T-helper 1 cell treated with Interleukin-12 subunit alpha and Interleukin-12 subunit beta and Interleukin-4 antibody, amounts not matched to agents 30 ng/mL and 1 ng/mL, for 36 hours (primary cell): ENCODE data around the gene TSPO. TPM values are rescaled to one million over a fixed set of nuclear protein-coding genes. Genes with fewer than 3 reads are reported as not detected.
"Not testable (repeated sequence)": the region's sequence is repeated elsewhere in the genome, so short reads cannot be mapped to it uniquely, and the experiment has no call there.

ENCODE experiments used
- intact Hi-C: fragments of 100-400 bp; cut with micrococcal nuclease; formaldehyde crosslinking; loops from one replicate; pipeline ENCODE4 v1.15.1; 2024
- total RNA-seq: library from RNA; stranded (reverse); gene quantifications from 2 replicates; pipeline ENCODE4 v1.2.3, GENCODE V29; 2022

Gene TSPO
- total RNA-seq: 93.2 and 103 TPM in 2 replicates

- intact Hi-C loops: loop anchor here (1.0 to 2.0 kb wide), 5 partner anchors 8 to 137 kb away; partner anchors contain the start of genes BIK, MCAT, PACSIN2 and TTLL1
Observed at GRCh38 chr22:43151251-43152002, at the start of gene TSPO. Gene TSPO, plus strand, starts transcription at chr22:43151559. Its CDS starts 7,680 bp downstream, at chr22:43159239.

GRCh38 chr22:43104056-43104625 lies 47.2 kb upstream of the TSPO start:
- intact Hi-C loops: not testable (repeated sequence)

- intact Hi-C loops: not testable (repeated sequence)
Observed at GRCh38 chr22:43104950-43105349, 46.4 kb upstream of the TSPO start.

DNA sequence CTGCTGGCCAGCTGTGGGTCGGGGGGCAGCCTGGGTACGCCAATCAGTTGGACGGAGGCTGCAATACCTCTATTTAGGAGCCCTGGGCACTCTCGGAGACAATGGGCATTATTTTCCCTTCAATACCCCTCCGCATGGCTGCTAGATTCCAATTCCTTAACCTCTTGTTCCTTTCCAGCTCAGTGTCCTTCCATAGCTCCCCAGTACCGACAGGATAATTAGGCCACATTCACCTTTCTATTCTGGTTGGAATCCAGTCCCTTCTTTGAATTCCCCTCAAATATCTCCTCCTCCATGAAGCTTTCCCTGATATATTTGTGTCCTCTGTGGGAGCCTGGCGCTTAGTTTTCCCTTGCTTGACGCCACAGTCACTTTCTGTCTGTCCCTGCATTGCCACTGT lies 45.1 kb upstream of the TSPO start:
- intact Hi-C loops: no loop called here

GRCh38 chr22:43109511-43109910 lies 41.8 kb upstream of the TSPO start:
- intact Hi-C loops: no loop called here

DNA sequence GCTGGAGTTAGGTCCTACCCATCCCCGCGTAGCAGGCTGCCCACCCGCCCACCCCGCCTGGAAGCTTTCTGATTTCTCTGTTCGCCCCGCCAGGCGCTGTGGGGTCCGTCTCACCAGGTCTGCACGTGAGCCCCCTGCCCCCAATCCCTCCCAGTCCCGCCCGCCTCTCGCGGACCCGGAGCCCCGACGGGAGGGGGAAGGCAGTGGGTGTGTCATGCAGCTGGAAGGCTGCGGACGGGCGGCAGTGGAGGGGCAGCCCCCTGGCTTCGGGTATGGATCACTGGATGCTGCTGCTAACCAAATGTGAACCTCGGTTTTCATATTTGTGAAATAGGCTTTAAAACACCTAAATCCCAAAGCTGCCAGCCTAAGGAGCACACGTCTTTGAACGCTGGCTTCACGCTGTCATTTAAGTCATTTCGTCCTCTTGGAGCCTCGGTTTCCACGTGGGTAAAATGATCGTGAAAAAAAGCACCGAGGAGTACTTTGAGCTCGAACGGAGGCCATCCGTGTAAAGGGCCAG lies 41.4 kb upstream of the TSPO start:
- intact Hi-C loops: loop anchor here (1.0 to 2.0 kb wide), 3 partner anchors 21 to 253 kb away; partner anchors contain the start of genes ARFGAP3 and TTLL1

DNA sequence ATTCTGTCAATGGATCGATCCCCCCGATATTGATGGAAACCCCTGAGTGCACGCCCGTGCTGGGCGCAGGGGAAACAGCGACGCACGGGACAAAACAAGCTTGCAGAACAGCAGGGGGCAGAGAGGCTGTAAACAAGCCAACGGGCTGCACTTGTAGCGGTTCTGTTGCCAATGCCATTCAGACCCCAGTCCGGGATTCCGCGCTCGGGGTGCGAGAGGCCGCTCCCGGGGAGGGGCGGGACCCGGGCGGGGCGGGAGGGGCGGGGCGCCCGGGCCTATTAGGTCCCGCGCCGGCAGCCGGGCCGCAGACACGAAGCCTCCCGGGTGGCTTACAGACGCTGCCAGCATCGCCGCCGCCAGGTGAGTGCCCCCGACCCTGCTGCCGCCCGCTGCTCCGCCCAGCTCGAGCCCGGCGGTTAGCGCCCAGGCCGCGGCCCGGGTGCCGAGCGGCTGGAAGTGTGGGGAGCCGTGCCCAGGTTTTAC lies 40.9 kb upstream of the TSPO start, which contains the start of gene BIK:
Gene BIK (plus strand): TSS at position 307 of the 483 bp plus-strand sequence. CDS start 13,273 bp downstream, outside the sequence.
- intact Hi-C loops: loop anchor here (1.0 to 2.0 kb wide), 3 partner anchors 21 to 253 kb away; partner anchors contain the start of genes ARFGAP3 and TTLL1

DNA sequence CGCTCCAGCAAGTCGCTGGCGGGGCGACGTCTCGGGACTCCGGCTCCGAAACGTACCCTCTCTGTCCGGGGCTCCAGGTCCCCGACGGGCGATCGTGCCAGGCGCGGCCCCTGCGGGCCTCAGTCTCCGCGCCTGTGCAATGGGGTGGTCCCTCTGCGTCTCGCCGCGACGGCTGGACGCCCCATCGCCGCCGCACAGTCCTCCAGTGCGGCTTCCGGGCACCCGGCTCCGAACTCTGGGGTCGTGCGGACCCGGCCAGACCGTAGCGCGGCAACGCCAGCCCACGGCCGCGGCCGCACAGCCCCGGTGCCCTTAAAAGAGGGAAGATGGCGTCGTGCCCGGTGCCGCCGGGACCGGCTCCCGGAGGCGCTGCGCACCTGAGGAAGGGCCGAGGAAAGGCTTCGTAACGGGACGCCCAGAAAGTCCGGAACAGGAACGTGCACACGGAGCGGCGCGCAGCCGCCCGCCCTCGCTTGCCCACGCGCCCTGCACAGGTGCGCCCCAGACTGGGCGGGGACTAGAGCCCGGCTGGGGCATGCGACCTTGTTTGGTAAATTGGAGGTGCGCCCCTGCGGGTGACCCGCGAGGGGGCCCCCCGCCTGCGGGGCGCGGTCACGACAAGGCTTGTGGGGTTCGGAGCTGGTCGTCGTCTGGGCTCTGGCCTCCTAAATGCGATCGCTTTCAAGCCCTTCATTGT lies 40.3 kb upstream of the TSPO start:
- intact Hi-C loops: loop anchor here (1.0 to 2.0 kb wide), 3 partner anchors 22 to 254 kb away; partner anchors contain the start of genes ARFGAP3 and TTLL1

GRCh38 chr22:43113526-43114251 lies 37.7 kb upstream of the TSPO start:
- intact Hi-C loops: no loop called here

GRCh38 chr22:43114958-43115357 lies 36.4 kb upstream of the TSPO start:
- intact Hi-C loops: no loop called here

- intact Hi-C loops: no loop called here
Observed at GRCh38 chr22:43116932-43117331, 34.4 kb upstream of the TSPO start.

DNA sequence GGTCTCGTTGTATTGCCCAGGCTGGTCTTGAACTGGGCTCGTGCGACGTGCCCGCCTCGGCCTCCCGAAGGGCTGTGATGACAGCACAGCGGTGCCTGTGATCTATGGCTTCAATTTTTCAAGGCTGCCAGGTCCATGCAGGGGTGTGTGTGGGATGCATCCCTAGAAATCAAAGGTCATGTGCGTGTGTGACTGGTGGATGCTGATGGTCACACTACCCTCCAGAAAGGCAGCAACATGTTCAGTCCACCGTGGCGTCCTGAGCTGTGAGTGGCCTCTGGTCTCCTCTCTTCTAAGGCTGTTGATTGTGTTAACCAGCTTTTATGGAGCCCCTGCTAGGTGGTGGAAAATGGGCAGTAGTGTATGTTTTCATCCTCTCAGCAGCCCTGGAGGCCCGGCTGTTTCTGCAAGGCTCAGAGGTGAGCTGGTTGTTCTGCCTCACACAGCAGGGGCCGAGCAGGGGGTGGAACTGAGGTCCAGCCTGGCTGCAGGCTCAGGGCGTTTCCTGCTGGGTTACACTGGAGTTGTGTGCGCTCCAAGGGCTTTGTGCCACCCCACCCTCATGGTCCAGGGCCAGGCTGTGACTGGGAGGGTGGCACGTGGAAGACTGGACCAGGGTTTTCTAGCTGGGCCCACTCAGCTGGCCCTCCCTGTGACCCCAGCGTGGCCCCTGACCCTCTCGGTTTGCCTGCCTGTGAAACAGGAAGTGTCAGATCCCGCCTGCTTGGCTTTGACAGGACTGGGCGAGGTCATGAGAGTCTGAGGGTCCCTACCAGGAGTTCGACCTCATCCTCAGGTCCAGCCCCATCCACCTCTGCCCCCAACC lies 33.1 kb upstream of the TSPO start:
- intact Hi-C loops: no loop called here

GRCh38 chr22:43118953-43119458 lies 32.4 kb upstream of the TSPO start:
- intact Hi-C loops: no loop called here

GRCh38 chr22:43126501-43127165 lies 24.7 kb upstream of the TSPO start:
- intact Hi-C loops: no loop called here

GRCh38 chr22:43127166-43127908 lies 24.0 kb upstream of the TSPO start:
- intact Hi-C loops: no loop called here

- intact Hi-C loops: no loop called here
Observed at GRCh38 chr22:43128116-43128515, 23.2 kb upstream of the TSPO start.

- intact Hi-C loops: no loop called here
Observed at GRCh38 chr22:43128928-43129424, 22.4 kb upstream of the TSPO start.
